ENCODE measurements around the gene RPS6KA2.

Gene RPS6KA2

DNA sequence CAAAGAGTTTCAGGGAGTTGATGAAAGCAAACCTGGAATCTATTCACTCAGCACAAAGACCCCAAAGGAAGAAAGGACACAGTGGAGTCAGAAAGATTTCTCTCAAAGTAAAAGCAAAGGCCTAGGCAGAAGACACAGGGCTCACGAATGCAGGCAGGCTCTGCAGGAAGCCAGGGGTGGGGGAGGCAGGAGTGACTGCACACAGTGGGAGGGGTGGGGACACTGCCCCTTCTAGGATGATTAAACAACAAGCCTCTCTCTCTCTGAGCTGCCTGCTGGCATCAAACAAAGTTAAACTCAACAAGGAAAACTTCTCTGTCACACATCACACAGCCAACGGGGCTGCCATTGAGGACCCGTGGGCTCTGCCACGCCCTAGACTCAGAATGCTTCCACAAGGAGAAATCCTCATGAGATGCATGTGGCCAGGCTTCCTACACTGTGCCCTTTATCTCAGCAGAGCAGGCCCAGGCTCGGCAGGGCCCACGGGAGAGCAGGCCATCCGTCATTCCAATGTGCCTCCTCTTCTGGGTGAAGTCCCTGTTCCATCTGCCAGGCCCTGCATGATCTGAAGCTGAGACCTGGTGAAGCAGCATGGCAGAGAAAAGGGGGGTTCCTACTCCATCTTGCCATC is 110.7 kb downstream of the RPS6KA2 start:
- no peak for DNase-seq

DNA sequence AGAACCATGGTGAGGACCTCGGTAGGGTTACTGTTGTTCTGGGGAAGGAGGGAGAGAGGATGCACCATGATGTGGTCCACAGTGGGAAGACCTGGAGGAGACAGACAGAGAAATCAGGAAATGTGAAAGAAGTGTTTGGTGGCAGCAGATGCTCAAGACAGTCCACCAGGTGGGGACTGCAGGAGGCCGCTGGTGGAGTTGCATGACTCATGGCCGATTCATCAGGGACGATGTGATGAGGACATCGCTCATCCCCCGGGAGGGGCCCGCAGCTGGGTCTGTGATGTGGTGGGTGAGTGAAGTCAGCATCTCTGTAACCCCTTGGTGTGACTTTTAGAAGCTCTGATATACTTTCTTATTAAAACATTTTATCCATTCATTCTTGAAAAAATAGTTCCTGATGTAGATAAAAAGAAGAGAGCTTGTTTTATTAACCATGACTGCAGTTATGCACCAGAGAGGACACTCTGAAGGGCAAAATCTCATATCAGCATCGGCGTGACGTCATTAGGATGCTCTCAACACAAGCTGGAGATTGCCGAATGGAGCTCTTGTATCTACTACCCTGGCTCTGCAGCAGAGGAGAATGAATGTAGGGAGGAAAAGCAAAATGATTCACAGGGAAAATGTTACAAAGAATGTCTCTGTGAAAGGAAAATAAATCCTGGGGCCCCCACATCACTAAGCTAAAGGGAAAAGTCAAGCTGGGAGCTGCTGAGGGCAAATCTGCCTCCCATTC is 111.8 kb downstream of the RPS6KA2 start:
- peak; percentile 82 for DNase-seq

DNA sequence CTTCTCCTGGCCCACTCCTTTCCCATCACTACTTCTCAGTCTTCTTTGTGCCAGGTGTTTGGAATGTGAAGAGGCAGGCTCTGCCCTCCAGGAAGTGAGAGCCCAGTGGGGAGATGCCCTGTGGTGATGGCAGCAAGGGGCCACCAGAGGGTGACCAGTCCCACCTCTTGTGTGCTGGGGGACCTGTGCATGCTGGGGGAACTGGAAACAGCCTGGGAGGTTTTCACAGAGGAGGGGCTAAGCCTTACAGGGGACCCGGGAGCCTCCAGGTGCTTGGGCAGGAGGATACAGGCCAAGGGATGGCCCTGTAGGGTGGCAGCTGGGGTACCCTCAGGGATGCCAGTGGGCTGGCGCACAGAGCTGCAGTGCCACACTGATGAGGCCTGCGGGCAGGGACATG is 112.9 kb downstream of the RPS6KA2 start:
- DNase-seq, result no peak

DNA sequence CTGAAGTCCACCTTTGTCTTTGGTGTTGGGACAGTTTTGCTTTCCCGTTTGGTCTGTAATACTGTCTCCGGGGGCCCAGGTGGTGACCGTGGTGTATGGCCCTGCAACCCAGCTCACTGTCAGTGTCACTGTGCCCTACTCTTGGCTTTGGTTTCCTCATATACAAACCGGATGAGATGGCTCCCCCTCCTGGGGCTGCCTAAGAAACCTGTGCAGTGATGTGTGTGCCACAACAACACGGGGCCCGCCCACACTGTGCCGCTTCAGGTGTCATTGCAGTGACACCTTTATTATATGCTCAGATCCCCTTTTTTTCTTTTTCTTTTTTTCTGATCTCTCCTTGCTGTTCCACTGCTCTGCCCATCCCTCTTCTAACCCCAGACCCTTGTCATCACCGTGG is 114.5 kb downstream of the RPS6KA2 start:
- DNase-seq, result no peak

DNA sequence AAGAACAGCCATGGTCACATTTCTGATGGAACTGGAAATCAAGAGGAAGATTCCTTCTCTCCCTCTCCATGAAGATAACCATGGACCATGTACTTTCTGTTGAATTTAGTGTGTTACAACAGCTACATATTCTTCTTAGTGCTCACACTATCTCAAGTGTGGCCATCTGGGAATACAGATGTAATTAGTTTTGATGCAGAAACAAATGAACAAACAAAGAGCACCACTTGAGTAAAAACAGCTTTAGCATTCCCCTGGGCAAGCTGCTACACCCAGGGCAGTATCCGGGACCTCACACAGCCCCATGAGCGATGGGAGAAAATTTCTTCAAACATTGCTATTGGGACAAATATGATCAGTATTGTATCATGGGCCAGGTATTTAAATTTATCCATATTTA is 115.7 kb downstream of the RPS6KA2 start:
- no peak for DNase-seq

DNA sequence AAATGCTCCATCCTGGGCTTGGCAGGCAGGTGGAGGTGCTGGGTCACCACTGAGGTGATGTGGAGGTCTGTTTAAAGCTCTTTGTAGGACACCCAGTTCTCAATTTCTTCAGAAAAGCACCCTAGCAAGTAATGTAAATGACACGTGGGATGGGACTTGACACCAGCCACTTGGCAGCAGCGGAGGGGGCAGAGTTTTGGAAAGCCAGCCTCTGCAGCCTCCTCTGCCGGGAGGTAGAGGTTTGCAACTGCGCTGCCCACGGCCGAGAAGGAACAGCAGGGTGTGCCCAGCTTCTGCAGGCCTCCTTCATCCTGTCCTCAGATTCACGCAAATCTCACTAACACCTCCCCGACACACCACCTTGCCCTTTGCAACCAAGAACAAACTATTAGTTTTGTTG is 117.9 kb downstream of the RPS6KA2 start:
- no peak for DNase-seq

DNA sequence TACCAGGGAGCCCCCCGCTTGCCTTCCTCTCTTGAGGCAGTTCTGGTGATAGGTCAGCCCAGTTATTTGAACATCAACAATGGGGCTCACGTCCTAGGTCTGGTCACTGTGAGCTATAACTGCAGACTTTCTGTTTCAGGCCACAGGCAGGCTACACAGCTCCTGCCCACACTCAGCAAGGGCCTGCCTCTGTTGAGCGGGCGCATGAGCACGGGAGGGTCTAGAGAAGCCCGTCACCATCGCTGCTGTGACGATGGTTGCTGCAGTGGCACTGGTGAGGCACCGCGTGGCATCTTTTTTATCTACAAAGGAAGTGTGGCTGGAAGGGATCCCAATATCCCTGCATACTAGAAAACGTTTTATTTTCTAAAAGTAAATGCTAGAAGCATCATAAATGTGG is 118.3 kb downstream of the RPS6KA2 start:
- no peak for DNase-seq

DNA sequence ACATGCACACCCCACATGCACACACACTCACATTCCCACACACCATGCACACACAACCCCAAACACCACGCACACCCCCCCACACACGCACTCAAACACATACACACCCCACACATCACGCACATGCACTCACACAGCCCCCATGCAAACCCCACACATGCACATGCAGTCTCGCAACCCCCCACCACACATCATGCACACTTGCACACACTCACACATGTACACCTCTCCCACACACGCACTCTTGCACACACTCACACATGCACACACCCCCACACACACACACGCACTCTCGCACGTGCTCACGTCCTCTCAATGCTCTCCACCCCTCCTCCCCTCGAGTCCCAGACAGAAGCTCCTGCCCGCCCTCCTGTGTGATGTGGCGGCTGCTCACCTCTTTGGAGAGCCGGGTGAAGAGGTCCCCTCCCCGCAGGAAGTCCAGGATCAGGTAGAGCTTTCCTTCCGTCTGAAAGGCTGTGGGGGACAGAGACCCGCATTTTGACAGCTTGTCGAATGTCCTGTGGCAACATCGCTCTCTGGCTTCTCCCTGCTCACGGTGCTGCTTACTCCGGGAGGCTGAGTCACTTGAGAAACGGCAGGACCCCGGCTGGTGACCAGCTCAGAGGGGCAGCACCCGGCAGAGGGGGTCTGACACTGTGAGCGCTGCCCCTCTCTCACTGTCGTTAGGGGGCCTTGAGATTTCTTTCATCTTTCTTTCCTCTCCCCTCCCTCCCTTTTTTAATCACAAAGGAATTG is 119.1 kb downstream of the RPS6KA2 start:
- no peak for DNase-seq

DNA sequence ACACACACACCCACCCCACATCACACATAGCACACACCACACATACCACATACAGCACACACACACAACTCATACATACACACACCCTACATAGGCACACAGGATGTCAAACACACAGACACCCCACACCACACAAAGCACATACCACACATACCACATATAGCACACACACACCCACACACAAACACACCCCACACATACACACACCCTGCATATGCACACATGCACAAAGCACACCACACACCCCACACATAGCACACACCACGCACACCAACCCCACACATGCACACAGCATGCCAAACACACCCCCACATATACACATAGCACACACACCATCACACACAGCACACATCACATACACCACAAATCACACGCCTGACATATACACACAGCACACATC is 119.7 kb downstream of the RPS6KA2 start:
- DNase-seq, result no peak

DNA sequence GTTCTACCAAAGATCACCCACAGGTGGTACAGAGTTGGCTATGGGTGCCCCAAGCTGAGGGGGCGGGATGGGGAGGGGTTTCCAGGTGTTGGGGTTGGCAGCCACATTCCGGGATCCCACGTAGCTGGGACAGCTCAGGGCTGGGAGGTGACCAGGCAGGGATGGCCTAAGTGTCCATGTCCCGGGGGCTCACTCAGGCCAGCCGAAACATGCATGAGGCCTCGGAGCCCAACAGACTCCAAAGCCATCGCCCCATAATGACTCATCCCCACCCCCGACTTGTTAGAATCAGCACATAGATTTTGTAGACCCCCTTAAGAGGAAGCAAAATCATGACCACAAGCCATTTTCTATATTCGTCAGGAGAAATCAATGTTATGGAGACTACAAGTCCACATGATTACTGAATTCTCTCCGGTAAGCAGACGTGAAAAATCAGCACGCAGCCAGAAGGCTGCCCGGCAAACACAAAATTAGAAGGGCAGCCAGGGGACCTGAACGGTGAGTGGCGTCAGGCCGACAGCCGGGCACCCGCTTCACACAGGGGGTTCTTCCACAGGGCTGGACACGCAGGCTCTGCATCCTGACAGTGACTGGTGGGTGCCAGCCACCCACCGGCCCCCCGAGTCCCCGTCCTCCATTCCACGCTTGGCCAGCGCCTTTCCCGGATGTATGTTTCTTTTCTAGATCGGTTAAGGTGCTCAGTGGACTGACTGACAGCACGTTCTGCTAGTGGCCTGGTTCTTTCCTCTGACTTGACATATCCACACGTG is 121.7 kb downstream of the RPS6KA2 start:
- DNase-seq, result no peak

DNA sequence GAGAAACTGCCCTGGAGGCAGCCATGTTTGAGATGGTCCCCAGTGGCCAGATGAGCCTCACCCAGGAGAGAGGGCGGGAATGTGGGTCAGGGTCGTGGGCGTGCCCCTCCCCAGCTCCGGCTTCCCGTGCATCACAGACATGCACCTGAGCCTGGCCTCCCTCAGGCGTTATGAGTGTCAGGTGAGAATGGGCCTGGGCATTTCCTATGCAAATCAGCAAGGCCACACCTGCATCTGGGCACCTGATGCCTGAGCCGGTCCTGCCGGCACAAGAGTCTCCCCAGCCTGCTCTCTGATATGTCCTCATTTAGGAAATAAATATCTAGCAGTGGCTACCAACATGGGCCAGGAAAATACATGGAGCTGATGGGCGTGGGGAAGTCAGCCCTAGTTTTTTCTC is 123.0 kb downstream of the RPS6KA2 start:
- DNase-seq, result no peak

DNA sequence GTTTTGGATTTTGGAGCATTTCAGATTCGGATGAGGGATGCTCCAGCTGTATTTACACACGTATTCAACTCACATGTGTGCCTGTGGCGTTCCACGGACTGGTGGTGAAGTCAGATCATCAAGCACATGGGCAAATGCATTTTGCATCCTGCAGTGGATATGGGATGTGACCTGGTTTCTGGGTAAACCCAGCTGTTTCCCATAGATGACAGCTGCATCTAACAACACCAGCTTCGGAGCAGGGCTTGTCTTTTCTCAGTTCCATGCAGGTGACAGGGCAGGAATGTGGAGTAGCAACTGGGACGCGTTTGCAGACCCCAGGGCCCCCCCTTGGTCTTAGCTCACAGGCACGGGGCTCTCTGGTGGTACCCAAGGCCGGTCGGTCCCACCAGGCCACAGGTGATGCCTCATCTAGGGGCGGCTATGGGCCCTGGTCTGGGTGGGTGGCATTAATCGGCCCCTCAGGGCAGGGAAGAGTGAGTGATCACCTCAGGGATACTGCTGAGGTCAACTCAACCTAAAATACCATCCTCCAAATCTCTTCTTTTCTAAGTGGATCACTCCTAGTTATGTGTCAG is 123.8 kb downstream of the RPS6KA2 start:
- no peak for DNase-seq

DNA sequence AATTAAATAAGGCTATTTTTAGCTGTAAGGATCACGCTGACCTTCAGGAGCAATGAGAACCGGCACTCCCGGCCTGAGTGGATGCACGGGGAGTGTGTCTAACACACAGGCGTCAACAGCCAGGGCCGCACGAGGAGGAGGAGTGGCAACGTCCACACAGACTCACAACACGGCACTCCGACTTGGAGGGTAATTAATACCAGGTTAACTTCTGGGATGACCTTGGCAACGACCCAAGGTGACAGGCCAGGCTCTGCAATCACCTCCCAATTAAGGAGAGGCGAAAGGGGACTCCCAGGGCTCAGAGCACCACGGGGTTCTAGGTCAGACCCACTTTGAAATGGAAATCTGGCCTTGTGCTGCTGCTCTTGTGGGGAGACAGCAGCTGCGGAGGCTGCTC is 124.6 kb downstream of the RPS6KA2 start:
- no peak for DNase-seq

DNA sequence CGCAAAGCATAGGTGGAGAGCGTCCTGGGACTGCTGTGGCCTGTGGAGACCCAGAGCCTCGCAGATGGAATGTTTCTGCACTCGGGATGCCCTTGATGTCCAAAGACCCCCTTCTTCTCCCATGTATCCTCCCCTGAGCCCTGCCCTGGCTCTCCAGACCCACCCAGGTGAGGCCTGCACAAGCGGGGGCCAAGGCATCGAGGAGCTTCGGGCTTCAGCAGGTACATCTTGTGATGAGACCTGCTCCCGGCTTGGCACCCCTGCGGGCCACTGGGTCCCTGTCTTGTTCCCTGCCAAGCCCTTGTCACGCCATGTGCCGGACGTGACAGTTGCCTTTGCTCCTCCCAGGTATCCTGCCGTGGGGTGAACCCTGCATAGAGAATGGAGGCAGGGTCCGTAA is 125.8 kb downstream of the RPS6KA2 start:
- DNase-seq, result no peak

DNA sequence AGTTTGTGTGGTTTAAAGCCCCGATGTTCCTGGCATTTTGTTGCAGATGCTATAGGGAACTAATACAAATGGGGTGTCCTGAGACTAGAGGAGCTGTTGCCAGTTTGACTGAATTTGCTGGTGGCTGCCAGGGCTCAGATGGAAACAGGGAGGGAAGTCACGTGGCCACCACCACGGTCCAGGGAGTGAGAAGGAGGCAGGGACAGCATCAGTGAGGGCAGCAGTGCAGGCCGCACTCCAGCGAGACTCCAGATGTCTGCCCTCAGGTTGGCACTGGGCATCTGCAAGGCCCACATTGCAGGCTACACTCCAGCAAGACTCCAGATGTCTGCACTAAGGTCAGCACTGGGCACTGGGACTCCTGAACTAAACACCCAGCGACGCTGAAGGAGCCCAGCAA is 126.8 kb downstream of the RPS6KA2 start:
- DNase-seq, result no peak

DNA sequence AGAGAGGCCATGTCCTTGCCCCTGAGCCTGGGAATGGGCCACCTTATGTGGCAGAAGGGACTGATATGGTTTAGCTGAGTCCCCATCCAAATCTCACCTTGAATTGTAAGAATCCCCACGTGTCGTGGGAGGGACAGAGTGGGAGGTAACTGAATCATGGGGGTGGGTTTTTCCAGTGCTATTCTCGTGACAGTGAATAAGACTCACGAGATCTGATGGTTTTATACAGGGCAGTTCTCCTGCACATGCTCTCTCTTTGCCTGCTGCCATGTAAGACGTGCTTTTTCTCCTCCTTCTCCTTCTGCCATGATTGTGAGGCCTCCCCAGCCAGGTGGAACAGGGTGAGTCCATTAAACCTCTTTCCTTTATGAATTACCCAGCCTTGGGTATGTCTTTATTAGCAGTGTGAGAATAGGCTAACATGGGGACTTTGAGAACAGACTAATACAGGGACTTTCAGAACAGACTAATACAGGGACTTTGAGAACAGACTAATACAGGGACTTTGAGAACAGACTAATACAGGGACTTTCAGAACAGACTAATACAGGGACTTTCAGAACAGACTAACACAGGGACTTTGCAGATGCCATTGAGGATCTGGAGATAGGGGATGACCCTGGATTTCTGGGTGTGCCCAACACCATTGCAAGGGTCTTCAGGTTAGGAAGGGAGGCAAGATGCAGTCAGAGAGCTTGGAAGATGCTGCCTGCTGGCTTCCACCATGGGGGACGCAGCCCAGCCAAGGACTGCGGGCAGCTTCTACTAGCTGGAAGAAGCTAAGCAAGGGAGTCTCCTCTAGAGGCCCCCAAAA is 127.5 kb downstream of the RPS6KA2 start:
- DNase-seq, result no peak

DNA sequence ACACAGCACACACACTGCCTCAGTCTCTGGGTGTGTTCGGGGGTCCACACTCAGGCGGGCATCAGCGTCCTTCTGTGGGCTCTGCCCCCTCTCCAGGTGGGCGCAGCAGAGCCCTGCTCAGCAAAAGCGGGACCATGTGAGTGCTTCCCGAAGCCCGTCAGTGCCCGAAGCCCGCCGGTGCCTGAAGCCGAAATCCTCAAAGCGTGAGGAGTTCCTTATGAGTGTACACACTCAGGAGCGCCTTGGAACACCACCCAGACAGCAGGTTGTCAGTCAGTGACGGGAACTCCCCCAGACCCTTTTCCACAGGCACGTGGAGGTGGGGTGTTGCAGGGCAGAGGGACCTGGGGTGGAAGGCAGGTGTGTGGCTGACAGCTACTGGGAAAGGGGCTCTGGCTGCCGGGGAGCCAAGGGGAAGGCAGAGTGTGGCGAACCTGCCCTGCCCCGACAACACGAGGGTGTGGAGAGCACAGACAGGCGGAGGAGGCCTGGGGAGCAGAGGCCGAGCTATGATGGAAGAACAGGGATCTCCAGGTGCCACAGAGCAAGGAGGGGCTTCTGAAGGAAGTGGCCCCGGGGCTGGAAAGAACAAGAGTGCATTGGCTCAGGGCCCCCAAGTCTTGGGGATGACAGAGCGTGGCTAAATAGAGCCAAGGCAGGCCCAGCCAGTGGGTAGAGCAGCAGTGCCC is 128.2 kb downstream of the RPS6KA2 start:
- DNase-seq, result no peak

DNA sequence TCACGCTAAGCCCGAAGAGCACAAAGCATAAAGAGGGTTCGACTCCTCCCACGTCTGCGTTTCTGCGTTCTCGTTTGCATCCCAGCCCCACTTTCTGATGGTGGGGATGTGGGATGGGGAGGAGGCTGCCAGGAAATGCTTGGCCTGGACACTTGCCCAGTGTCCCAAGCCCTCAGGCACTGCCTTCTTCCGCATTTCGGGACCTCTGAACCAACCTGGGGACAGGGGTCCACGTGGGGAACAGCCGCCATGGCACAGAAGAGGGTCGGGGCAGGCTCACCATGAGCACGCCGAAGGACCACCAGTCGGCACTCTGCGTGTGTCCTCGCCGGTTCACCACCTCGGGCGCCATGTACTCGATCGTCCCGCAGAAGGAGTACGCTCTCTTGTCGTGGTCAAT is 128.8 kb downstream of the RPS6KA2 start:
- DNase-seq, result no peak

DNA sequence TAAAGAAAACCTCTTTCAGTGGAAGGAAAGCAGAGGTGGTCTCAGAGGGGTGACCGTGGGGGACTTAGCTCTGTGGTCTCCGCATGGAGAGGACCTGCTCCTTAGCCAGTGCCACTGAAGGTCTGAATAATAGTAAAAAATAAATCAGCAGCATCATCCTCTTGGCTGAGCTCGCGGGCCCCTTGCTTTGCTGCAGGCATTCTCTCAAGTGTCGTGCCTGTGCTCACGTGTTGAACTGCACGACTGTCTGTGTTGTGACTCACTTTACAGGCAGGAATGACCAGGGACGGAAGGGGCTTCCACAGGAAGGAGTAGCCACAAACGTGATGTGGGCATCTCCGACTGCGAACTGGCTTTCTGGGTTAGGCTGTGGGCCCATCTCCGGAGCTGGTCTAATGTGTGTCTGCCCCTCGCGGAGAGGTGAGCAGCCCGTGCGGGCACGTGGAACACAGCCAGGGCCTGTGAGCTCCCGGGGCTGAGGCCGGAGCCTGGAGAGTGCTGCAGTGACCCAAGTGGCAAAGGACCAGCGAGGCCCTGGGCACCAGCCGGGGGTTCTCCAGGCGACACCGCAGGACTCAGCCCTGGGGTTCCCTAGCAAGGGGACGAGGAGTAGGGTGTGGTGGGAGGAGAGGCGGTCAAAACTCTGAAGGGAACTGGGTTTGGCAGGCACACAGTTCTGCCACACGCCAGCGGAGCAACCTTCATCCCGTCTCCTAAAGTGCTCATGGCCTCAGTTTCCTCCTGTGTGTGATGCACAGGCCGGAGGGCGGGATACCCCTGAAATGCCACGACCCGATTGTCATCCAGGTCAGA is 129.8 kb downstream of the RPS6KA2 start:
- DNase-seq, result no peak

DNA sequence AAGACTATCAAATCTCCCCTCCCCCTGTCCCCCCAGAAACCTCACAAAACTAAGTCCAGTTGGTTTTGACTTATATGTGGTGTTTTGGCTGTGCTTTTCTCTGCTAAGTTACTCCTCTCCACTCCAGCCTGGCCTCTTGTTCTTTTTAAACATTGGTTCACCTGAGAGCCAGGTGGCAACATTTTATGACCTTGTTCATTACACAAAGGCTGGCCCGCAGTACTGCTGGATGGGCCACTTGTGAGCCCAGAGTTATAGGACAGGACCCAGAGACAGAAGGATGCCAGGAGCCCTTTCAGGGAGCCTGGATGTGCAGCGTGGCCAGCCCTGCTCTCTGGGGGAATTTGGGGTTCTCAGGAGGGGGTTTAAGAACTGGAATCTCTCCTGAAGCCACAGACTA is 130.6 kb downstream of the RPS6KA2 start:
- DNase-seq, result no peak
